Esophagus muscularis mucosa (tissue), 4 donors: ENCODE data around the gene MS4A10.

Experiments
- CTCF ChIP-seq, 3 experiments: fragments of 200-600 bp in 2 of 3; fragments of 450-650 bp in 1 of 3; sonication (generic) in 2 of 3; IDR thresholded peaks; one replicate each; pipeline ENCODE4 v1.5.1; 2017 to 2019; ENCODE audit warnings: antibody characterized with exemption in 3 of 3, mild to moderate bottlenecking in 2 of 3, moderate library complexity in 1 of 3
- EP300 ChIP-seq: sonication (generic); formaldehyde crosslinking; IDR thresholded peaks from one replicate; pipeline ENCODE4 v1.6.1; 2017; ENCODE audit warnings: antibody characterized with exemption
- POLR2A ChIP-seq: fragments of 450-650 bp; IDR thresholded peaks from one replicate; pipeline ENCODE4 v1.6.1; 2017; ENCODE audit warnings: antibody characterized with exemption, moderate library complexity, mild to moderate bottlenecking, low read depth
- POLR2AphosphoS5 ChIP-seq, 2 donors: sonication (generic); formaldehyde crosslinking; IDR thresholded peaks; one replicate each; pipeline ENCODE4 v1.6.1; 2017; ENCODE audit warnings: antibody characterized with exemption in 2 of 2

GRCh38 chr11:60825790-60826189 is 40.7 kb downstream of the MS4A10 start:
- no peak for TF ChIP-seq CTCF (IDR thresholded peaks at IDR 0.05)
- TF ChIP-seq POLR2AphosphoS5 (IDR thresholded peaks at IDR 0.05): no peak
- TF ChIP-seq EP300: no peak
- no peak for TF ChIP-seq POLR2A
